ENCODE results near the gene C2CD2. TPM values are rescaled to one million over a fixed set of nuclear protein-coding genes. Genes with fewer than 3 reads are reported as not detected.
A peak's percentile ranks its signal among the peaks of the same experiment; 100 is the strongest.

The C2CD2 gene
- total and polyA plus RNA-seq, 2 of the 8 experiments (the other 6 are each of a cell fraction or from before 2014, with no cell fraction given), result 10.4 to 13.0 TPM

DNA sequence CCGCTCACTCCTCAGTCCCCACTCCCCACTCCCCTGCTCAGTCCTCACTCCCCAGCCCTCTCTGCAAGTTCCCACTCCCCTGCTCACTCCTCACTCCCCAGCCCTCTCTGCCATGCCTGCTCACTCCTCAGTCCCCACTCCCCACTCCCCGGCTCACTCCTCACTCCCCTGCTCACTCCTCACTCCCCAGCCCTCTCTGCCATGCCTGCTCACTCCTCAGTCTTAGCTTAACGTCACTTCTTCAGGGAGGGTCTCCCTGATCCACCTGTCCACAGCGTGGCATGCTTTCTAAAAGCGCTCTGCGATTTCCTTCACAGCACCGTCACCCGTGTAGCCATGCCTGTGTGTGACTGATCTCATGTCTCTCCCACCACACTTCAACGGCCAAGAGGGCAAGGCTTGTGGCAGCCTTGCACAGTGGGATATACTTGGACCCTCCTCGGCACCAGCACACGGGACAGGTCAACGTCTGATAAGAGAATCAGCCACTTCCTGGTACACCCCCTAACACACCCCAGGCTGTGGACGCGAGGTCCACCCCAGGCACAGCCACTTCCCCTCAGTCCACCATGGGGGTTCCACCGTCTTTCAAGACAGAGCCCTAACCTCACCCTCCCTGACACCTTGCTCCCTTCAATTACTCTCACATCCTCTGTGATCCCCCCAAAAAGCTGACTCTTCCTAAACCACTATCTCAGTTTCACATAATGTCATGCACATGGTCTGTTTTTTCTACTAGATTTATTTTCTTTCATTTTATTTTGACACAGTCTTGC lies 88.6 kb downstream of the C2CD2 start:
- Histone ChIP-seq H3K79me2 (ENCODE audit: control insufficient read depth in 1 of 2, insufficient read depth in 2 of 2, low read length in 2 of 2) (peaks cover 0 to 19% of the 10 kb centered on the region in 2 experiments; a peak in 2 of 4 replicates), H2BK120ac (replicated peaks; ENCODE audit: low read depth, low read length) (no peak overlapping the region), H4K8ac (ENCODE audit: extremely low read depth, insufficient read depth, low read length) (peak overlapping the region; percentile 73; the same call in 1 of the 2 replicates), H3K23me2 (ENCODE audit: low read depth, low read length) (no peaks in the 10 kb centered on the region), H2BK12ac (ENCODE audit: low read depth, low read length) (peak overlapping the region; percentile 23; the same call in 1 of the 2 replicates), H3K56ac (replicated peaks; ENCODE audit: insufficient read length, low read depth, low read length) (no peak overlapping the region), H3K9ac (replicated peaks in 1 of 4; ENCODE audit: extremely low read depth in 1 of 4, low read depth in 3 of 4, low read length in 3 of 4) (no peak overlapping the region), H2AFZ (ENCODE audit: low read length) (no peak overlapping the region), H4K91ac (replicated peaks; ENCODE audit: insufficient read length, low read length) (peak overlapping the region; percentile 15), H2BK20ac (ENCODE audit: low read length) (peak overlapping the region; percentile 5; the same call in 1 of the 2 replicates), H3K9me3 (ENCODE audit: insufficient read depth in 2 of 2, low read depth in 1 of 2, low read length in 1 of 2) (no peaks in the 10 kb centered on the region), H4K20me1 (replicated peaks in 1 of 2; ENCODE audit: control insufficient read depth in 1 of 2, insufficient read depth in 2 of 2, low read length in 2 of 2) (no peaks in the 10 kb centered on the region), H2BK15ac (ENCODE audit: low read length) (peak overlapping the region; percentile 99), H3K27ac (ENCODE audit: low read depth, low read length) (no peak overlapping the region), H3K79me1 (ENCODE audit: low read depth, low read length) (peaks cover 2% of the 10 kb centered on the region; the same call in 1 of the 2 replicates), H3K14ac (ENCODE audit: insufficient read length) (no peak overlapping the region), H2AK5ac (ENCODE audit: low read depth, low read length) (peak overlapping the region; percentile 29; the same call in 1 of the 2 replicates), H3K4me1 (replicated peaks in 1 of 4; ENCODE audit: control insufficient read depth in 3 of 4, insufficient read depth in 4 of 4, low read length in 3 of 4) (peaks cover 0 to 3% (median 0%) of the 10 kb centered on the region in 4 experiments; a peak in 2 of 7 replicates), H3K27me3 (replicated peaks in 1 of 4; ENCODE audit: control insufficient read depth in 3 of 4, extremely low read depth in 1 of 4, insufficient read depth in 3 of 4, low read length in 3 of 4) (no peaks in the 10 kb centered on the region), H2BK5ac (ENCODE audit: low read depth, low read length) (0 out of 2 replicates have a peak overlapping the region, but pooled peaks have one; percentile 49), H3K36me3 (ENCODE audit: control insufficient read depth in 2 of 4, insufficient read depth in 4 of 4, low read length in 3 of 4) (no peaks in the 10 kb centered on the region), H3K4me2 (ENCODE audit: insufficient read depth in 1 of 2, low read depth in 2 of 2, low read length in 2 of 2) (peak overlapping the region in 1 of 2 experiments; percentile 13; a peak in 1 of 4 replicates), H3K4me3 (ENCODE audit: extremely low read depth in 1 of 4, insufficient read depth in 2 of 4, low read depth in 3 of 4, low read length in 4 of 4) (no peak overlapping the region), H3K4ac (replicated peaks; ENCODE audit: insufficient read length, low read depth, low read length) (no peak overlapping the region), H4K5ac (ENCODE audit: insufficient read length, low read depth, low read length) (no peak overlapping the region), H3K23ac (ENCODE audit: insufficient read length) (no peak overlapping the region), H3K18ac (ENCODE audit: extremely low read depth, low read length) (peak overlapping the region; percentile 44; the same call in 1 of the 2 replicates)
- ChIA-PET CTCF (ENCODE audit: partially characterized antibody) (interaction anchor here (0.7 to 2.2 kb wide), 6 partner anchors 10 to 253 kb away, joined by 3 to 10 read pairs (median 4); no protein-coding TSS in a partner anchor), POLR2A (ENCODE audit: partially characterized antibody) (interaction anchor here (0.6 to 1.9 kb wide), 3 partner anchors 13 to 298 kb away, joined by 3 to 5 read pairs (median 3); no protein-coding TSS in a partner anchor)
- WGBS, 2 experiments (ENCODE audit: extremely low coverage in 1 of 2, insufficient coverage in 1 of 2, insufficient read length in 1 of 2, insufficient replicate concordance in 2 of 2, low coverage in 1 of 2, low lambda C conversion rate in 2 of 2, missing lambda C conversion rate in 1 of 2), result 87% methylated on average over 13 of the region's 15 CpGs; no CpG with 5 or more reads in 1 of the 2 experiments
- DNase-seq (ENCODE audit: low read depth in 1 of 2, low spot score in 2 of 2), result no peak
- FAIRE-seq, result no peak
- TF ChIP-seq EGR1 (IDR thresholded peaks at IDR 0.05; ENCODE audit: borderline replicate concordance, low read depth, low read length) (no peak), SP4 (IDR thresholded peaks at IDR 0.05; ENCODE audit: low read length) (no peak), SIRT6 (IDR thresholded peaks at IDR 0.05; ENCODE audit: low read length) (no peak), ASH2L (IDR thresholded peaks at IDR 0.05; ENCODE audit: low read length) (no peak), POLR2AphosphoS5 (IDR thresholded peaks at IDR 0.05; ENCODE audit: low read depth, low read length) (no peak)
